HG03097 (cell line): ENCODE data around the gene MYOT.

Experiments used
- ATAC-seq: cut with Tn5 transposase; IDR thresholded peaks from one replicate; pipeline ENCODE4 v1.9.1; 2021; ENCODE audit not compliant: unreplicated experiment, low FRiP score

The MYOT gene

DNA sequence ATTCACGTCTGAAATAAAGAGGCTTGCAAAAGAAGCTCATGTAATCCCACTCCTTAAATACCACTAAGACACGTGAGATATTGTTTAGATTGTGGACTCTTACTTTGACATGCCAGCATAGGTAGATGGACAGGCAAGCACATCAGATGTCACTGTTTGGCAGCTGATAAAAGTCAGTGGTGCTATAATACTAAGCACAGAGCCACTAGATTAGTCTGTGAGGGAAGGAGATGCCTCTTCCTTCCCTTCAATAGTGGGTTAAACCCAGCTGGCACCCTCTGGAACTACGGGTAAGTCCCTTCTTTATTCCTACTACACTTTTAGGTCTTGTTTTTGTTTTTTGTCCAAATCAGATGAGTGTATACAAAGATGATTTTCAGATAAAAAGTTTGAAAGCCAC lies at the start of gene MYOT:
TSS of gene MYOT (plus strand) at position 197 of the 400 bp plus-strand sequence. CDS start 2,792 bp downstream, outside the sequence.
- no peak for ATAC-seq

DNA sequence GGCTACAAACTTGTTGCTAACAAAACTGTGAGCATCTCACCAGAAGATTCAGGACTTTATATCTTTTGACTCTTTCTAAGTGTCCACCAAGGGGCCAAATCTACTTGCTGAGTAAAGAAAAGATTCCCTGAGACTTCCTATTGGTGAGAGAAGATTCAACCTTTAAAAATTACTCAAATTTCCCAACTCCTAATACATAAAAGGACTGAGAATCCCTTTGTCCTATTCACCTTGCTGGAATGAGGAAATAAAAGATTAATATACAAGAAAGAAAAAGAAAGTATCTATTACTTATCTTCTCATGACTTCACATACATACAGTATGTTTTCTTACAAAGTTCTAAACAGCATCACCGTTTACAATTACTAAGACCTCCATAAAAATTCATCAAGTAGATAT lies 47.9 kb upstream of the MYOT start:
- ATAC-seq, result no peak

GRCh38 chr5:137822158-137822764 lies 45.4 kb upstream of the MYOT start:
- ATAC-seq, result no peak

DNA sequence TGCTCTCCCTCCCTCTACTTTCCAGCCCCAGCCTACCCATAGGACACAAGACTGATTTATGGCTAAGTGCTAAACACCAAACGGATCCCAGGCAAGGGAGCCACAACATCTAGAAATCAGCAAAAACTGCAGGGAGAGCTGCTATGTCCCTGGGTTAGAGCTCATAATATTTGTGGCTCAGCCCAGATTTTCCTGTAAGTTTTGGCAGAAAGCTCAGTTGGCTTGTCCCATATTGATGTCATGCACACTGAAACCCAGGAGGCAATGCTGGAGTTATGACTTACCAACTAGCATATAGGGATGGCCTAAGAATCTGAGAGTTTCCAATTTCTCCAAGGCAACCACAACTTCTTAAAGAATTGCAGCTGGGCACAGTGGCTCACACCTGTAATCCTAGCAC lies 44.7 kb upstream of the MYOT start:
- no peak for ATAC-seq

DNA sequence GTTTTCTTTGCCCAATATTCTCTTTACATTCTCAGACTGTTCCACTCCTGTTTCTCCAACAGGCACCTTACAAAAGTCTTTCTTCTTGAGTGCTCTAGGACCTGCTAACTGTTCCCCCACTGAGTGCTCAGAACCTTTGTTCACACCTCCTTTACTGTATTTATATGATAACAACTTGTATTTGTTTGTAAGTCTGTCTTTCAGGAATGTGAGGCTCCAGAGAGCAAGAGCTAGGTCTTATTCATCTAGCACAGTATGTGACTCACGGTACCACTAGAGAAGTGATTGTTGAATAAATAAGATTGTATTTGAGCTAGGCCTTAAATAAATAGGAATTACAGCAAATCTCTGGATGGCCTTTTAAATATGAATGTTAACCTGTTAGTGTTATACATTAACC lies 42.5 kb upstream of the MYOT start:
- ATAC-seq, result no peak

GRCh38 chr5:137826067-137826466 lies 41.6 kb upstream of the MYOT start:
- no peak for ATAC-seq

DNA sequence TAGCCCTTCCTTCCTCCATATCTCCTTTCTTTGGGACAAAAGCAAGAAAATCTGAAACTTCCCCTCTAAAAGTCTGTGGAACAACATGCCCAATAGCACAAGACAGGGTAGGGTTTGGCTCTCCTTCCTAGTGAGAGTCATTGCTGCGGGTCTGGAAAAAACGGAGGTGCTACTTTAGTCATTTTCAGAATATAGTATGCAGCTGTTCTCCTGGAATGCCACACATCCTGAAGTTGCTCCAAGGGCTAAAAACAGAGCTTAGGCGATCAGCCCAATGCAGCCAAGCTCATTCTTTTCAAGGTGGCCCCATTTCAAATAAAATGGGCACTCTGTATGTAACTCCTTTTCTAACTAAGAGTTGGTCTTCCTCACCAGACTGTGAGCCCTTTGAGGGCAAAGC lies 39.5 kb upstream of the MYOT start:
- no peak for ATAC-seq

DNA sequence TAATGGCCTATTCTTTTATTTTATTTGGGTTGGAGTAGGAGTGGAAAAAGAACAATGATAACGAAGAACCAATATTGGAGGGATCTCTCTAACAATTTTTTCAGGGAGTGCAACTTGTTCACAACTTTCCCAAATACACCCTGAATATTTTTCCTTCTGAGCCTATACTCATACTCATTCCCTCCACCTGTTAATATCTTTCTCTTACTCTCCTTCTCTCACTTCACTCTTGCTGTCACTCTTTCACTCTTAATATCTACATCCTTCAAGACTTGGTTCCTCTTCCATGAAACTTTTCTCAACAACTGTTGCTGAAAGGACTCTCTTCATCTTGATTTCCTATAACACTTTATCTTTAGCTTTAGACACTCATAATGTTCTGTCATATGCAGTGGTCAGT lies 39.0 kb upstream of the MYOT start:
- ATAC-seq, result no peak

DNA sequence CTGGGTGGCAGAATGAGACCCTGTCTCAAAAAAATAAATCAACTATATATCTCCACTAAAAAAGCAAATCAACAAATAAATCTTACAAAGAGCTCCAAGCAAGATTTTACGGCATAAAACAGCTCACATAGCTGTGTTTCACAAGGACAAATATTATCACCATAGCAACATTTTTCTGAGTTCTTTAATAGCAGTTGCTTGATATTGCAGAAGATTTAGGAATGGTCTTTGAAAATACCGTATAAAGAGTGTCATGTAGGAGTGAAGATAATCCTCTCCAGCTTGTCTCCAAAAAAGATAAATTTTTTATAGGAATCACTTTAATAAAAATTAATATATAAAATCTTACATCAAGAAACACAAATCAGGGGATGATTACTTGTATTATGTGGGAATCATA lies 36.6 kb upstream of the MYOT start:
- ATAC-seq, result no peak

GRCh38 chr5:137831526-137831925 lies 36.1 kb upstream of the MYOT start:
- no peak for ATAC-seq

GRCh38 chr5:137832416-137832815 lies 35.2 kb upstream of the MYOT start:
- no peak for ATAC-seq

DNA sequence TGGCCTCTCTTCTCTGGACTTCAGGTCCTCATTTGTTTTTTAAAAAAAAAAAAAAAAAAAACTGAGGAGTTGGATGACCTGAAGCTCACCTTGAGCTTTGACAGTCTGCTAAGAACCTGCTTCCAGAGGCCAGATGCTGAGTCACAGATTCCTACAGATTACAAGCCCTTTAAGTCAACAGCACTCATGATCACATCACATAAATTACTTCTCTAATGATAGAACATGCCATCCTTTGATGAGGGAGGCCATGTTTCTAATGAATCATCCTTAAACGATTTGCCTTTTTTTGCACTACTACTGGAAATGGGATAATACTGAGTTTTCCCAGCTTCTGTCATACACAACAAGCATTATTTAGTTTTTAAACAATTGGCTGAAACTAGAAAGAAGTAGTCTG lies 34.2 kb upstream of the MYOT start:
- ATAC-seq, result no peak

DNA sequence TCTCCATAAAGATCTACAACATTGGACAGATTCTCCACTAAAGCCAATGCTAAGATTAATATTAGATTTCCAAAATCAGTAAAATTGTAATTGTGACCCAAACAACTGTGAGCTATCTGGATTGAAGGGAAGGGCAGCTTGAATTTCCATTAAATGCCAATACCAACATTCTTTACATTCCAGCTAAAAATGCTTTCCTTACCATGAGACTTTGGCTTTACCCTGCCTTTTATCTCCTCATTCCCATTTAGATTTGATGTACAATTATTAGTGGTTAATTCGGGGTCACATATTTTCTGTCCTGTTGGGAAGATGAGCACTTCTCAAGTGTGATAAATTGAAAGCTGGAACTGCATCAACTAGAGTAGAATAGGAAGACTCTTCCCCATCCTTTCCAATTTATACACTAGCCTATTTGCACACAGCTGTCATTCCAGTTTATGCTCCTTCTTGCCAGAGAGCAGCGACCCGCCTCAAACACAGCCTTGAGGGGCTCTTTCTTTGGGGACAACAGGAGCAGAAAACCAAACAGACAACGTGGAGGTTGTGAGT lies 33.1 kb upstream of the MYOT start:
- ATAC-seq, result no peak

DNA sequence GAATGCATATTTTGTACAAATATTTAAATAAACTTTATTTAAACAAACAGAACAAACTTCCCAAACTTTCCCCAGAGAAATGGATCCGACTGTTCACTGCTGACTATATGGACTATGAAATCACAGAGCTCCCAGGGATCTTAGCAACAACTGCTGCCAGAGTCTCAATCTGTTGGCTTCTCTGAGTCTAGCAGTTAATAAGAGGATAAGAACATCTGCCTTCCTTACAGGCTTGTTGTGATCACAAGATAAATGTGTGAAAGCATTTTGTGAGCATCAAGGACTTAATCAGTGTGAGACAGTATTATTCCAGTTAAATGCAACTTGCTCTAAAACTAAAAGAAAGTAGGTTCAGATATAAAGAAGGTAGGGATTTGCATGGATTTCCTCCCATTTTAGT lies 31.4 kb upstream of the MYOT start:
- ATAC-seq, result no peak

GRCh38 chr5:137836997-137837396 lies 30.7 kb upstream of the MYOT start:
- ATAC-seq, result no peak

GRCh38 chr5:137837491-137838394 lies 29.9 kb upstream of the MYOT start:
- no peak for ATAC-seq

- no peak for ATAC-seq
Measured at GRCh38 chr5:137838976-137839375, 28.7 kb upstream of the MYOT start.

DNA sequence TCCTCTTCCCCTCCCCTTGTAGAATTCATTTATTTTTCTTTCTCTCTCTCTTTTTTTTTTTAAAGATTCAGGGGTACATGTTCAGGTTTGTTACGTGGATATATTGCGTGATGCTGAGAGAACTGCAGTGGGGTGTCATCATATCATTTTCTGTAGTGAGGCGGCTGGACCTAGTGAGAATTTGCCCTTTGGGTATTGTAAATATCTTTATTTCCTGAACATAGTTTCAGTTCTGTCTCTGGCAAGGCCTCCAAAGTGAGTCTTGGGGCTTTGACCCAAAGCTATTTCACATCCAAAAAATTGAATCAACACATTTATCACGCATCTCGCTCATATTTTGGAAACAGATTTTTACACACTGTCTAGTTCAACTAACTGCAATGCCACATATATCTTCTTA lies 25.4 kb upstream of the MYOT start:
- ATAC-seq, result no peak

- ATAC-seq, result no peak
Measured at GRCh38 chr5:137843676-137844299, 23.9 kb upstream of the MYOT start.

- no peak for ATAC-seq
Measured at GRCh38 chr5:137845472-137845871, 22.2 kb upstream of the MYOT start.

- ATAC-seq, result no peak
Measured at GRCh38 chr5:137847687-137848086, 20.0 kb upstream of the MYOT start.
